ENCODE data around the gene PNCK.
"Not testable (repeated sequence)": the region's sequence is repeated elsewhere in the genome, so short reads cannot be mapped to it uniquely, and the experiment has no call there.

Gene PNCK

DNA sequence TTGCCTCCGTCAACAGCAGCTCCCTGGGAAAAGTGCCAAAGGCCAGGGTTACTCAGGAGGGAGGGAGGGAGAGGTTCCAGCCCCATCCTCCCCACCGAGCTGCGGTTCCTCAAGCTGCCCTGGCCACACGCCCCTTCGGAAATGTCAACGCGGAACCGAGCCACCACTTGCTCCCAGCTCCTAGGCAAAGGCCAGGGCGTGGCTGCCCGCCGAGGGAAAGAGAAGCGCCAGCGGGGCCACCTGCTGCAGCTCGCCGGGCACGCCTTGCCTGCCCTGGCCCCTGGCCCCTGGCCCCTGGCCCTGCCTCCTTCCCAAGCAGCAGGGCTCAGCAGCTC, 29.4 kb upstream of the PNCK start:
- TF ChIP-seq, protein P1, sequence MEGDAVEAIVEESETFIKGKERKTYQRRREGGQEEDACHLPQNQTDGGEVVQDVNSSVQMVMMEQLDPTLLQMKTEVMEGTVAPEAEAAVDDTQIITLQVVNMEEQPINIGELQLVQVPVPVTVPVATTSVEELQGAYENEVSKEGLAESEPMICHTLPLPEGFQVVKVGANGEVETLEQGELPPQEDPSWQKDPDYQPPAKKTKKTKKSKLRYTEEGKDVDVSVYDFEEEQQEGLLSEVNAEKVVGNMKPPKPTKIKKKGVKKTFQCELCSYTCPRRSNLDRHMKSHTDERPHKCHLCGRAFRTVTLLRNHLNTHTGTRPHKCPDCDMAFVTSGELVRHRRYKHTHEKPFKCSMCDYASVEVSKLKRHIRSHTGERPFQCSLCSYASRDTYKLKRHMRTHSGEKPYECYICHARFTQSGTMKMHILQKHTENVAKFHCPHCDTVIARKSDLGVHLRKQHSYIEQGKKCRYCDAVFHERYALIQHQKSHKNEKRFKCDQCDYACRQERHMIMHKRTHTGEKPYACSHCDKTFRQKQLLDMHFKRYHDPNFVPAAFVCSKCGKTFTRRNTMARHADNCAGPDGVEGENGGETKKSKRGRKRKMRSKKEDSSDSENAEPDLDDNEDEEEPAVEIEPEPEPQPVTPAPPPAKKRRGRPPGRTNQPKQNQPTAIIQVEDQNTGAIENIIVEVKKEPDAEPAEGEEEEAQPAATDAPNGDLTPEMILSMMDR (IDR thresholded peaks at IDR 0.05; ENCODE audit: extremely low read depth, insufficient read depth, missing control alignments), result no peak
- no peak for DNase-seq (ENCODE audit: low spot score)
- in situ Hi-C loops (cut with MboI; ENCODE audit: low pct_unique_long_range_greater_than_20kb, low sequenced_read_pairs, unreplicated experiment), result no loop called here

DNA sequence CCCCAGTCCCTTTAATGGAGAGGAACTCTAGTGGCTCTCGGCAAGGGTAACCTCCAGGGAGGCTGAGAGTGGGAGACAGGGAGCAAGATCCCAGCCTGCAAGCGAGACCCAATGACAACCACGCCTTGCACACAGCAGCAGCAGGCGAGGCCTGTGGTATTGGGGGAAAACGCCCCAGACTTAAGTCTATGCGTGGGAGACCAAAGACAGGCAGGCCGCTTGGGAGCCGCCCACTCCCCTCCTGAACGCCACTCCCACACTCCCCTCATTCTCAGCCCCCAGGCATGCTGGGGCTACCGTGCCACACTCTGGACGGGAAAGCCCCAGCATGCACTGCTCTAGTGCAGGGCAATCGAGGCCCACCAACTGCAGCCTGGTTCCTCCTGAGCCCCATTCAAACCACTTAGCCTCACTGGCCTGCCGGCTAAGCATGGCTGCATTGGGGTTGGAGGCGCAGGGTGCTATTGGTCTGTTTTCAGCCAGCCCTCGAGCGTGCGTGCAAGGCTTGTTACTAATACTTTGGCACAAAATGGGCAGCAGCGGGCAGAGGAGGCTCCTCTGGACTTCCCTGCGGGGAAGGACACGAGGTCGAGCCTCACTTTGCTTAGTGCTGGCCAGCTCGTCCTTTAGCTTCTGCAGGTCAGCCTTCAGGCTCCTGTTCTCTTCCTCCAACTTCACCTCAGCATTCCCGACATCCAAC, 28.9 kb upstream of the PNCK start:
- no peak for DNase-seq (ENCODE audit: low spot score)
- in situ Hi-C loops (cut with MboI; ENCODE audit: low pct_unique_long_range_greater_than_20kb, low sequenced_read_pairs, unreplicated experiment), result no loop called here
- TF ChIP-seq, protein P1 (IDR thresholded peaks at IDR 0.05; ENCODE audit: extremely low read depth, insufficient read depth, missing control alignments), result no peak

DNA sequence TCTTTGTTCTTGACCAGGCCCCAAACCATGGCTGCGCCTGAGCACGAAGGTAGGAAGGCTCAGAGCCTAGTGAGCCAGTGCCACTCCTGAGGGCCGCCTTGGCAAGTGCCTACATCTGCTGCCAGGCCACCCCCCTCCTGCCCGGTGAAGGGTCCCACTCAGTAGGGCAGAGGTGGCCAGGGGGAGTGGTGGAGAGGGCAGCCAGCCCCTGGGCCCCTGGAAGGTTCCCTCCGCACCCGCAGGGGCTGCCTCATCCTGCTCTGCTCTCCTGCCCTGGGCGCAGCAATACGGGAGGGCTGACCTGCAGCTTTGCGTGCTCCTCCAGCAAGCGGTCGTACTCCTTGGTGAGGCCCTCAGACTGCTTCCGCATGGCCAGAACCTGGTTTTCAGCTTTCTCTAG, 28.1 kb upstream of the PNCK start:
- in situ Hi-C loops (cut with MboI; ENCODE audit: low pct_unique_long_range_greater_than_20kb, low sequenced_read_pairs, unreplicated experiment), result no loop called here
- TF ChIP-seq, protein P1 (IDR thresholded peaks at IDR 0.05; ENCODE audit: extremely low read depth, insufficient read depth, missing control alignments), result no peak
- no peak for DNase-seq (ENCODE audit: low spot score)

DNA sequence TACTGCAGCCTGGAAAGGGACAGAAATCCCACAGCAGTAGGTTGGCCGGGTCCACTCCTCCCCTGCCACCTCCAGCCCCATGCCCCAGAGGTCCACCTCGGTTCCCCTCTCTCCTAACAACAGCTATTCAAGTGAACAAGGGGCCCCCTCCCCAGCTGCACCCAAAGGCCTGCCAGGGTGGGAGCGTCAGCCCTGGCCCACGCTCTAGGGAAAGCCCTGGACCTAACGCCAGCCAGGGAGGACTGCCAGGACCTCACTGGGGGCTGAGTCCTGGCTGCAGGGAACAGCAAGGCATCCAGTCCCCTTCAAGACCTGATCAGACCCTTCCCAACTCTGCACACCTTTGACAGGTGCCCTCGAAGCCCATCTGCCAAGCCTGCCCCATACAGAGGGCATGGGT, 27.4 kb upstream of the PNCK start:
- in situ Hi-C loops (cut with MboI; ENCODE audit: low pct_unique_long_range_greater_than_20kb, low sequenced_read_pairs, unreplicated experiment), result no loop called here
- TF ChIP-seq, protein P1 (IDR thresholded peaks at IDR 0.05; ENCODE audit: extremely low read depth, insufficient read depth, missing control alignments), result no peak
- DNase-seq (ENCODE audit: low spot score), result no peak

DNA sequence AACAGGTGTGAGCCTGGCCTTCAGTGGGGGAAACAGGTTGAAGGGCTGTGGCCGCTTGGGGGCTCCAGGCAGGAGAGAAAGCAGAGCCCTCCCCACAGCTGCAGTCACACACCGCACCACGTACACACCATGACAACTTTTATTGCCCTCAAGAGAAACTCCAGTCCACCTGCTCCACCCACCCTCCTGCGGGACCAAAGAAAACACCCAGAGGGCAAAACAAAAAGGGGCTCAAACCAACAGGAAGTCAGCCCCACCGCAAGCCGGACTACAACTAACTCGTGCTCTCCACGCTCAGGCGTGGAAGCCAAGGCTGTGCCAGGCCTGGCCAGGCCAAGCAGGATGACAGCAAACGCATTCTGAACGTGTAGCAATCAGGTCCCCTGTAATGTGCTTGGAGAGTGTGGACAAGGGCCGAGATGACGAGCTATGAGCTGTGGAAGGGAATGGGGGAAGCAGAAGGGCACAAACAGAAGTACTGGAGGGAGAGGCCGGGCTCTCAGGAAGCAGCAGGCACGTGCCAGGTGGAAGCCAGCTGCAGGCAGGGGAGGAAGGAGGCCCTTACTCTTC, 26.8 kb upstream of the PNCK start:
- DNase-seq (ENCODE audit: low spot score), result no peak
- TF ChIP-seq, protein P1 (IDR thresholded peaks at IDR 0.05; ENCODE audit: extremely low read depth, insufficient read depth, missing control alignments), result no peak
- in situ Hi-C loops (cut with MboI; ENCODE audit: low pct_unique_long_range_greater_than_20kb, low sequenced_read_pairs, unreplicated experiment), result no loop called here

DNA sequence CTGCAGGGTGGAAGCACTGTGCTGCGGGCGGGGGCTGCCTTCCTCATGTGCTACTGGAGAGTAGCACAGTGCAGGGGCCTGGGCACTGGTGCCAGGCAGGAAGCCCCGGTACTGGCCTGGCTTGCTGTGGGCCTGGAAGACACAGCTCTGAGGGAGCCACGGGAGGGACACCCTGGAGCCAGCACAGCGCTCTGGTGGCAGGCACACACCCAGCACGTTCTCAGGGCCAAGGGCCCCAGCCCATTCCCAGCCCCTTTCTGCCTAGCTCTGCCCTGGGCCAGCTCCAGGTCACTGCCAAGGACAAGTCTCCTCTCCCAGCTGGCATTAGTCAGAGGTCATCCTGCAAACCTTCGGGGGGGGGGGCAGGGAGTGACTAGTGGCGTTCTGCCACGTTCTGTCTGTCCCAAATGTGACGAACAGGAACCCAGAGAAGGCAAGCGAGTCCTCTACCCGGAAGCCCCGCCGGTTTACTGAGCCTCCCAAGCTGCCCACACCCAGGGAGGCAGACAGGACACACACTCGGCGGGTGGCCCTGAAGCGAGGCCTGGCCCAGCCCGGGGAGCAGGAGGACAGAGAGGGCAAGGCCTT, 26.3 kb upstream of the PNCK start:
- DNase-seq (ENCODE audit: low spot score); in situ Hi-C loops (cut with MboI; ENCODE audit: low pct_unique_long_range_greater_than_20kb, low sequenced_read_pairs, unreplicated experiment): not testable (repeated sequence)

DNA sequence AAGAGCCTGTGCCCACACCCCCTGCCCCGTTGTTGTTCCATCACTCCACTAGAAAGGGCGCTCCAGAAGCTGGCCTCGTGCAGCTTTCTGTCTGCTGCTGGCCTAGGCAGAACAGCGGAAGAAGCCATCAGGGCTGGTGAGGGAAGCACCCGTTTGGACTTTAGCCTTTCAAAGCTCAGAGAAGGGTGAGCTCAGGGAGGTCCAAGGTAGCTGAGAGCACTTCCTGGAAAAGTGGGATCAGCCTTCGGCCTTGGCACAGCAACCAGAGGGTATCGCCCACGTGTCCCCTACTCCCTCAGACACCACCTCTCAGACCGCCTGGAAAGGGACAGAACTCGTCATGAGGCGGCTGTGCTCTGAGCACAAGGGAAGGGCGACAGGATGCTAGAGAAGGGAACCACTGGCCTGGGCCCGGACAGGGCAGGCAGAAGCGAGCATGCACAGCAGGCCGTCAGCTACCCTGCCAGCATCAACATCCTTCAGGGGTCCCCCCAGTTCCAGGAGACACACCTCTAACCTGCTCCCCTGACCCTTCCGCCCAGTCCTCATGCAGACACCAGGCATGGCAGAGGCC, 25.7 kb upstream of the PNCK start:
- in situ Hi-C loops (cut with MboI; ENCODE audit: low pct_unique_long_range_greater_than_20kb, low sequenced_read_pairs, unreplicated experiment); DNase-seq (ENCODE audit: low spot score): not testable (repeated sequence)

Measured in GM13977 (cell line).